NCI-H748 treated with DMSO at 0.1 percent for 48 hours (cell line): ENCODE results near the gene AVL9.

Source experiments
- DNase-seq: peaks from one replicate; lab custom pipeline; 2025; lab: John Stamatoyannopoulos, UW

AVL9 gene

DNA sequence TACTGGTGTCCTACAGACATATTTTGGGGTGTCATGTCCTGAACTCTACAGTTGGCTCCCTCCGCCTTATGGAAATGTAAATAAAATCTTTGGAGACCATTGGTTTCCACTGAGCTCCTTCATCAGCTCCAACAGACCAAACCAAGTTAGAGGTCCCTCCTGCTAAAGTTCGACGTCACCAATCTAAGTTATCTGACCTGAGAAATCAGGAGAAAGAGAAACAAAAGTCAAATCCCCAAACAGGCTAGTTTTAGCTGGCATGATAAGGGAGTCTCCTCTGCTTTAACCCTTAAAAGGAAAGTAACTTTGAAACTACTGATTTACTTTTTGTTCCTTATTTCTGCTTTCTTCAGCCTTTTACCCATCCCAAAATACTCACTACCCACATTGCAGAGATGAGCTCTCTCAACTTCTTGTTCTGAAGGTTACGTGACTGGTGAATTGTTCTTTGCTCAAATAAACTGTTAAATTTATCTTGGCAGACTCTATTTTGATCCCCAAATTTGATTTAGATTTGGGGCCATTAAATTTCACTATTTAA, 39.9 kb downstream of the AVL9 start:
- DNase-seq: no peak

DNA sequence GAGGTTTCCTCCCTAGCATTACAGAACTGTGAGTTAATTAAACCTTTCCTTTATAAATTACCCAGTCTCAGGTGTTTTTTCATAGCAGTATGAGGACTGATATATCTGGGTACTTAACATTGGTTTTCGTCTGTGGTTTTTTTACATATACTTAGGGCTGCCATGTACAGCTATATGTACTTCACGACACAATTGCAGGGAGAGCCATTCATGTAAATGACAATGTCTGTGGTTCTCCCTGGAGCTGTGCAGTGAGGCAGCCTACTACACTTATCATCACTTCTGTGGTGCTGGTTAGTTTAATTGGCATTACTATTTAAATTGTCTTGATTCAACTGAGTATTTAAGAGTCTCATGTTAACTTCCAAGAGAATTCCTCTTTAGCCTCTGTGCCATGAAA, 40.7 kb downstream of the AVL9 start:
- no peak for DNase-seq

DNA sequence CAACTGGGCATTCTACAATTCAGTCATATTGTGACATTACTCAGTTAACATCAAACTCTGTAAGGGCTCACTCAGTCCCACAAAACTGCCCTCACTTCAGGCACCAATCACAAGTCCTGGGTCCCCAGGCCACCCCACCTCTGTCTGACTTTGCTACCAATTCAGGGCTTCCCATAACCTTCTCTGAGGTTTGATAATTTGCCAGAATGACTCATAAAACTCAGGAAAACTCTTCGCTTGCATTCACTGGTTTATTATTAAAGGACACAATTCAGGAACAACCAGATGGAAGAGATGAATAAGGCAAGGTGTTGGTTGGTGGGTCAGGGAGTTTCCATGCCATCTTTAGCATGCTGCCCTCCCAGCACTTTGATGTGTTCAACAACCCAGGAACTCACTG, 41.3 kb downstream of the AVL9 start:
- DNase-seq: no peak

DNA sequence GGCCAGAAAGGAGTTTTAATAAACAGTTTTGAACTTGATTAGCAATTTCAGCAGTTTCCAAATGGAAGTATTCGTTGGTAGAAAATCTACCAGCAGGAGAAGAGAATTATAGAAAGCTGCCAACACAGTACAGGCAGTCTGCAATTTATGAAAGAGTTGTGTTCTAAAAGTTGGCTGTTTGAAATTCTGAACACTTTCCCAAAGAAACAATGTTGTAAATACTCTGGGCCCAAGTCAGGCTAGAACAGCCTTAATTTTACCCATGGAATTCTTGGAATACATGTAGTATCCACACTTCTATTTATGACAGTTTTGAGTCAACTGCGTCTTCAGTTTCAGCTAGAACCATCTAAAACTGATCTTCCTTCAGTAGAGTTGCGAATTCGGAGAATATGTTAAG, 42.5 kb downstream of the AVL9 start:
- no peak for DNase-seq

DNA sequence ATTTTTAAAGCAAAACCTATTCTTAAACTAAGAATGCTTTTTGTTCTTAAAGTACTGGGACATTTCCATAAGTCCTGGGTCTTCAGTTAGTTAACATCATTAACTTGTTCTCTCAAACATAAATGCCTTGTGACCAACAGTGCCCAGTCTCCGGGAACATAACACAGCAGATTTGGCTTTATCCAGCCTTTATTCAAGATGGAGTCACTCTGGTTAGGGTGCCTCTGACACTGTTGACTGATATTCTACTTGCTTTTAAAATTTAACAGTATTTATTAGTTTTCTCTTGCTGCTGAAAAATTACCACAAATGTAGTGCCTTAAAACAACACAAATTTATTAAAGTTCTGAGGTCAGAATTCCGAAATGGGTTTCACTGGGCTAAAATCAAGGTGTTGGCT, 44.1 kb downstream of the AVL9 start:
- DNase-seq: no peak

DNA sequence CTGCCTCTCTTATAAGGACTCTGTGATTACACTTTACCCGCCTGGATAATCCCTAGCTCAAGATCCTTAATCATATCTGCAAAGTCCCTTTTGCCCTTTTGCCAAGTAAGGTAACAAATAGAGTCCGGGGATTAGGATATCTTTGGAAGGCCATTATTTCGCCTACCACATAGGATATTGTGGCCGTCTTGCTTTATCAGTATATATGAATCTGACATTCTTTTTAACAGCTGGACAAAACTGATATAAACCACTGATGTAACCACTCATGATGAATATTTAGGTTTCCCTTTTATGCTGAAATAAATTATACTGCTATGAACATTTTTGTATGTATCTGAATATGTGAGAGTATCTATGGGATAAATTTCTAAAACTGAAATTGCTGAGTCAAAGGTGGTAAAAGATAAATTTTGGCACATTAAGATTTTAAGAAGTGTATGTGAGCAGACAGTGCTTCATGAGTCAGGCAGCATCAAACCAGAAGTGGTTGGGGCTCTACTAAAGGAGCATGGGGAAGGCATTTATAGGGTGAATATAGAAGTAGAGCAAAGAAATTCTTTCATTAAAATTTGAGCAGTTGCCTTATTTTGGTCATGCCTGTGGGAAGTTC, 44.7 kb downstream of the AVL9 start:
- no peak for DNase-seq

DNA sequence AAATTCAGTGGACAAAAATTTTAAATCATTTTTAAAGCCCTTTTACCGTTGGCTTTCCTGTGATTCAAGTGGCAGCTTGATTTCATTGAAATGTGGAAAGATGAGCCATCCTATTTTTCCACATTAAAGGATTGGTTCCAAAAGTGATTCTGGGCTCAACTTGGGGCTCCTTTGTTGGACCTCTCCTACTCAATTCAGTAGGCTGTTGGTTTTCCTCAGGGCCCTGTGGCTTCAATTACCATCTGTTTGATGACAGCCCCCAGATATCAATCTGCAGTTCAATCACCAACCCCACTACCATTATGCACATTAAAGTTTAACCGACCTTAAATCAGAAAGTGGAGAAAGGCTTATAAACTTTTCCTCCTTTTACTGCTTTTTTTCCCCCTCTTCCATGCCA, 47.3 kb downstream of the AVL9 start:
- no peak for DNase-seq

DNA sequence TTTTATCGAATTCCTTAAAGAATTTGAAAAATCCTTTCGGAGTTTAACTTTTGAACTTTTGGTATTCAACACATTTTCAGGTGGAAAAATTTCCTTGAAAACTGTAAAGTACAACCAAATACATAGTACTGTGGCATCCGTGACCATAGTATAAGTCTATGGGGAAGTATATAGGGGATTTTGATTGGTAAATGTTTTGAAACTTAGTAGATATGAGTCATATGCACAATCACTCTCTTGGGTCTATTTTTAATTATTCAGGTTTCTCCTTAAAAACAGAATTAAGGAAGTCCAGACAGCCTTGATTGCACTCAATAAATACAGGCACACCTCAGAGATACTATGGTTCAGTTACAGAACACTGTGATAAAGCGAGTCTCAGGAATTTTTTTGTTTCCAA, 64.2 kb downstream of the AVL9 start:
- no peak for DNase-seq

DNA sequence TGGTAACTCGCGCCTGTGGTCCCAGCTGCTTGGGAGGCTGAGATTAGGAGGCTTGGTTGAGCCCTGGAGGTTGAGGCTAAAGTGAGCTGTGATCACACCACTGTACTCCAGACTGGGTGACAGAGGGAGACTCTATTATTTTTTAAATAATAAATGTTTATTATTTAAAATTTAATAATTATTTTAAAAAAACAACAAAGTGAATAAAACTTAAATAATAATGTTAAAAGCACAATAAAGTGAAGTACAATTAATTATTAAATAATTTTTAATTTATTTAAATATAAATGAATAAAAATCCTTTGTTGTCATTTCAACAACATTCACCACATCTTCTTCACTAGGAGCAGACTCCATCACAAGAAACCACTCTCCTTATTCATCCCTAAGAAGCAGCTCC, 64.8 kb downstream of the AVL9 start:
- DNase-seq: no peak

DNA sequence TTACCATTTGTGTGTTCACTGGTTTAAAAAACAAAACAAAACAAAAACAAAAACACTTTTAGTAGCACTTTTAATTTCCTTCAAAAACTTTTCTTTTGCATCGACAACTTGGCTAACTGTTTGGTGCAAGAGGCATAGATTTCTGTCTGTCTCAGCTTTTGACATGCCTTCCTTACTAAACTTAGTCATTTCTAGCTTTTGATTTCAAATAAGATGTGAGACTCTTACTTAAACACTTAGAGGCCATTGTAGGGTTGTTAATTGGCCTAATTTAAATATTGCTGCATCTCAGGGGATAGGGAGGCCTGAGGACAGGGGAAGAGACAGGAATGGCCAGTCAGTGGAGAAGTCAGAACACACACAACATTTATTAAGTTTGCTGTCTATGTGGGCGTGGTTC, 66.3 kb downstream of the AVL9 start:
- DNase-seq: no peak

DNA sequence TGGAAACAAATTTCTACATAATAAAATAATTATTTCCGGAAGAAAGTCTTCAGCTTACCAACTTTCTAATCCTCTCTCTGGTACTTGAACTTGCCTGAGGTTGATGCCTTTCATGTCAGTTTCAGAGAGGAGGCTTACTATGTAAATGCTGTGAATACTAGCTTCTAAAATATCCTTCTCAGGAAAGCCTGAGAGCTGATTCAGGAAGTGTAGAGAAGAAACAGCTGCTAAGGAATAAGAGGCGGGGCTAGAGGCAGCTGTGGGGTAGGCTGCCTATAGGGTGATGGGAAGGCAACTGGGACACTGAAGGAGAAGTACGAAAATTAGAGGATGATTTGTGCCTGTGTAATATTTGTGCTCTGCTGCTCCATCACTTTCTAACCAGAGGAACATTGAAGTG, 69.3 kb downstream of the AVL9 start:
- no peak for DNase-seq

DNA sequence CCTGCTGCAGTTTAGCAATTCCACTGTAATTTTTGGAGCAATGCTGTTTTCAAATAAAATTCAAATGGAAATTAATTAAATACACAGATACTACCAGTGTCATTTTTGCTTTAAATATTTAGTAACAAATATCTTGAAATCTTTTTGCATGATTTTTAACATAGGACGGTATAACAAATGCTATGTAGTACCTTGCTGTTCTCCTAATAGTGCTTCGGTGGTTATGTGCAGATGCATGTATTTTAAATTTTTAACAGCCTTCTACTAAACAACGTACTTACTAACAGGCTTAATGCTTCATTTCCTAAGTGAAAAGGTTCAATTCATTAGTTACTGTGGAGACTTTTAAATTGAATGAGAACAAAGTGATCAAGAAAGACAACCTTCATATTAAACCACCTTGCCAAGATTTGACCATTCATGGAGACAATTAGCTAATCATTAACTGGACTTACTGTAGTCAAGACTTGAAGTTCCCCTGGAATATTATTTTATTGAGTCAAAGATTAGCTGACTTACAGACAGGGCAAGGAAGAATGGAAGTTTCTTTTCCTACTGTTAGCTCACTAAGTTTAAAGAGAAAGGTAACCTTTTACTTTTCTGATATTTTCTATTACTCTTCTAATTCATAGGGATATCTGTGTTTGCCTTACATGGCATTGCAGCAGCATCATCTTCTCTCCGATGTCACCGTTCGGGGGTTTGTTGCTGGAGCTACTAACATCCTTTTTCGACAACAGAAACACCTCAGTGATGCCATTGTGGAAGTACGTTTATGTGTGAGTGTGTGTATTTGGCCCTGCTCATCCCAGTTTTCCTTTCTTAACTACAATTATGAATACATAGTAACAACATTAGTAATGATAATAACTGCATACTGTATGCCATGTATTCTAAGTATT, 74.3 kb downstream of the AVL9 start:
- DNase-seq: no peak

DNA sequence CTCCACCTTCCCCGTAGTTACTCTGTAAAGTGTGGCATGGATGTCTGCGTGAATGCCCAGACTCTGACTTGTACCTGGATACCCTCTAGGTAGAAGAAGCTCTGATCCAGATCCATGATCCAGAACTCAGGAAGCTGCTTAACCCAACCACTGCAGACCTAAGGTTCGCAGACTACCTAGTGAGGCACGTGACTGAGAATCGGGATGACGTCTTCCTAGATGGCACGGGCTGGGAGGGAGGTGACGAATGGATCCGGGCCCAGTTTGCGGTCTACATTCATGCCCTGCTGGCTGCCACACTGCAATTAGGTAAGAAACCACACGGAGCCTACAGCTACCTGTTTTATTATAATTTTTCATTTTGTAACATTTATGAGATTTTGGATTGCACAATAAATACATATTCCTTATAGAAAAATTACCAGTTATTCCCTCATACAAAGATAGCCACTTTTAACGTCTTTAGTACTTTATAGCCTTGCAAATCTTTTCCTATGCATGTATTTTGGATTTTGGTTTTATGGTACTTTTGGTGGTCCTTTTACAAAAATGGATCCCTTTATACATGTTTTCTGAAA, 77.9 kb downstream of the AVL9 start:
- no peak for DNase-seq

DNA sequence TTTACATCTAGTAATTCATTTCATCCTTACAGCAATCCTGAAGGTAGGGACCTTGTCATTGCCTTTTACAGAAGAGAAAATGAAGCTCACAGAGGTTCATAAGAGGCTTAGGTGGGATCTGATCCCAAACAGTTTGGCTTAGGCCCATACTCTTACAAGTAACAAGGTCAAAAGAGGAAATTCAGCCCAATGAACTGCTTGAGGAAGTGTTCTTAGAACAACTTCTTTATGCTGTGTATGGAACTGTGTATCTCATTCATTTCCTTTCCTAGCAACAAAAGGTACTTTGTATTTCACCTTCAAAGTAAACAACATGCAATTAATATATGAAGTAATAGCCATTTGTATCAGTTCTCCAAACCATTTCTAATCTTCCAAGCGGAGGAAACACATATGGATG, 79.3 kb downstream of the AVL9 start:
- DNase-seq: no peak

DNA sequence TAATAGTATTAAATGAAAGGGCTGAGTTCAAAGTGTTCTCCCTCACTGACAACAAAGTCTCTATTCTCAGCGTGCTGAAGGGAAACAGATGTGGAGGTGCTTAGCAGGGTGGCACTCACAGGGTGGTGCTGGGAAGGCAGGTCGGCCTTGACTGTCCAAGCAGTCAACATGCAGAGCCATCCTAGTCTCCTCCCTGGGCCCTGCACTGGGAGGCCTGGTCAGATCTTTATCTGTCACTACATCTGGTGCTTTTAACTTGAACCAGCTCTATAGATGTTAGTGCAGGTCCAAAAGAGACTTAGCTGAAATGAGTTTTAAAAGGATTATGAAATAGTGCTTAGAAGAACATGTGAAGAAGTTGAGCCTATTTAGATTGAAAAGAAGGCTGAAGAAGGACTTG, 82.1 kb downstream of the AVL9 start:
- no peak for DNase-seq

DNA sequence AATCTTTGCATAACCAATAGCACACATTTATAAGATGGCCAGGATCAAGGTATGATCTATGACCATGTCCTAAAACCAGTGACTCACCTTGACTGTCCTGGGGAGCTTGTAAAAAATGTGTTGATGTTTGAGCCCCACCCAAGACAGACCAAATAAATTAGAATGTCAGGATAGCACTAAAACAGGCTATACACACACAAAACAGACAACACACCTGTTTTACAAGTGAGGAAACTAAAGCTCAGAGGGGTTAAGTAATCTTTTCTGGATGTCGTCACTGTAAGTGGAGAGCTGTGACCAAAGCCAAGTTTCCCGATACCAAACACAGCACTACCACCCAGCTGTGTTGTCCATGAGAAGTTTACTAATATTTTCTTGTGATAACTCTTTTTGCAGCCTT, 84.5 kb downstream of the AVL9 start:
- no peak for DNase-seq

DNA sequence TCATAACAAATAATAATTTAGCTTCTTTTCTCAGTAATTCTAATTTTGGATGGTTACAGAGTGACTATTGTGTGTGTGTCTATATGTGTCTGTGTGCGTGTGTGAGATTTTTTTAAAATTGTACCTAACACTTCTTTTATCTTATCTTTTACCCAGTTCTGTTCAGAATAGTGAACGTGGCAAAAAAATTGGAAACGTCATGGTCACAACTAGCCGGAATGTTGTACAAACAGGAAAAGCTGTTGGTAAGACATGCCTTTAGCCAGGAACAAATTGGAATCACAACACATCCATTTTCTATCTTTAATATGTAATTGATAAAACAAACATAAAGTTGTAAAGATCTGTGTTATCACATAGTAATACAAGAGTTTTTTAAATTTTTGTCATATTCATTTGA, 85.4 kb downstream of the AVL9 start:
- DNase-seq: no peak

DNA sequence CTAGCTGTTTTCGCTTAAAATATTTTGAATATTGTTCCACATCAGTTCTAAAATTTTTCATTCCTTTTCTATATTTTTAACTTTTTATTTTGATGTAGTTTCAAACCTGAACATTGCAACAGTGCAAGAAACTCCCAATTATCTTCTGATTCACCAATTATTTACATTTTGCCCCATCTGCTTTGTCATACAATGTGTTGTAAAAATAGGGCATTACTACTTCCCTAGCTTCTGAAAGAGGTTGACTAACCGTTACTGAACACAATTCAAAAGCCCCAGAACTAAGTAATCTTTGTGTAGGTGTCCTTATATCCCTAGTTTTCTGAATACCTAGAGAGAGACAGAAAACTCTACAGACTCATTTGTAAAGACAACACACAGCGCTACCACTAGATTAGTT, 86.7 kb downstream of the AVL9 start:
- DNase-seq: no peak

DNA sequence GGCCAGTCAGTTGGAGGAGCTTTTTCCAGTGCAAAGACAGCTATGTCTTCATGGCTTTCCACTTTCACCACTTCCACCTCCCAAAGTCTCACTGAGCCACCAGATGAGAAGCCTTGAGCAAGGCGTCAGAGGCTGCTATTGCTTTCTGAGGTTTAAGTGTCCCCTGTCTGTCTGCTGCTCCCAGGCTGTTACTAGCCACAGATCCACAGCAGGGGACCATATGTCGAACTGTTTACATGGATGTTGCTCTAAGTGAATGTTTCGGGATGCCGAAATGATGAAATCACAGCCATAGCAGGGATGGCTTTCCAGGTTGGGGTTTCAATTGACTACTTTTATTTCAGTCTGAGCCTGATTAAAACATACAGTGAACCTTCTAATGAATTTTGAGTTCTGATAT, 88.5 kb downstream of the AVL9 start:
- no peak for DNase-seq

DNA sequence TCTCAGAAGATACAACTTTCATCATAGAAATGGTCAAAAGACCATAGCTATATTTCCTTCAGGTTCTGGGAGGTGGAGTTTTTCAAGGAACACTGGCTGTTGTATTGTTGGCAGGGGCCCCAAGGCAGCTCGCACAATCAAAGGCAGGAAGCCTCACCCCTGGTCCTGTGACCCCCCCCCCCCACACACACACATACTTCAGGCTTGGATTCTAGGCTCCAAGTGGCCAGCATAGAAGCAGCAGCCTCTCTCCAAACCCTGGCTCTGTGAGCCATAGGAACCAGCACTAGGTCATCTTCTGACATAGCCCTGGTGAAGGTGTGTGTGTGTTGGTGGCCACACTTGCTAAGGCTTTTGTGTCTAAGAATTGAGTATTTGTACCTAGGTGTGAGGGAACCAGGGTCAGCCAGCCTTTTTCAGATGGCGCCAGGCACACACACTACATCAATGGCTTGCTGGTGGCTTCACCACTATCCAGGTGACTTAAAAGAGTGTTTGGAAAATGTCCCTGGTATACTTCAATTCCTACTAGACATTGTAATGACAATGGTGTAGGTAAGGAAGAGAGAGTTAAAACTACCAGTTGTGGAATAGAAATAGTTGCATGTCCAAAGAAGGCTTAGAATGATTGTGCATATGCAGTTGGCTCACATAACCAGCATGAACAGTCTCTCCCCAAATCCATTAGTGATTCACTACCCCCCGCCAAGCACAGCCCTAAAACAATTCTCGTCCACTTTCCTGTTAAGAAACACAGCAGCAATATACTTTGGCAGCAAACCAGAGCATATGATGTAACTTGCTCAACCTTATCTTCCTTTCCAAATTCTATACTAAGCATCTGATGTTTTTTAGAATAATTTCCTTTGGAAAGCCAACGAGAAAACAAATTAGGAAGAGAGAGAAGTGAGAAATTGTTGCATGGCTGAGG, 91.3 kb downstream of the AVL9 start:
- no peak for DNase-seq

DNA sequence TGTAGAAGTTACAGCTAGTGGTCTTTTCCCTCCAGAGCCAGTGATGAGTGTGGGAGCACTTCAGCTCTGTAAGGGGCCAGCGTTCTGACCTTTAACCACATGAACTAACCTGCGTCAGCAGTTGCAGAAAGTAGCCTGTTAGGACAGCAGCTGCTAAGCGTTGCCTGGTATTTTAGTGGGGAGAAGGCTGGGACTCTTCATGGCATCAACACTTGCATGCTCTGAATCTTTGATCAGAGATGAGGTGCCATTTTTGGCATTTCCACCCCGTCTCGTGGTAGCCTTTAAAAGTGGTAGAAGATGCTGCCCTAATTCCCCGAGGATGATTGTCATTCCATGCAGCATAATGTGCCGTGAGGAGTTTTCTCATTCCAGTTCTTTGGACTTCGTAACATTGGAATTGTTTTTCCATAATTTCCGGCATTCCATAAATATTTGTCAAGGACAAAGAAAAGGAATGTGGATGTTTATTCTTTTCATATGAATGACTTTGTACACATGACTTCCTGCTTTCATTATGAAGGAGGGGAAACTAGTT, 92.2 kb downstream of the AVL9 start:
- DNase-seq: no peak

DNA sequence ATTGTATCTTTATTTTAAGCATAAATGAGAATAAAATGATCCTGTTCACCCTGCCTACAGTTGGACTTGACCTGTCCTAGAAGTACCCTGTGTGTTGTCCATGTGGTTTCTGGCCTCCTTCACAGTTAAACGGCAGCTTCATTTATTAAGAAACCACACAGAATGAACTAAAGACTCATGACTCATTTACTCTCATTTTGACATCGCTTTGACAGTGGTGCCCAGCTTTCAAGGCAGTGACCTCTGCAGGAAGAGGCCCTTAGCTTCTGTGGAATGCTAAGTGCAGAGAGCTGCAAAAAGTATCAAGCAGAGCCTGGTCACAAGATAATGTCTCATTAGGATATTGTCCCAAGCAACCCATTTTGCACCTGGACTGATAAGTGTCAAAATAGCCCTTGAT, 93.4 kb downstream of the AVL9 start:
- DNase-seq: no peak
